ENCODE measurements around the gene ORM2.

ORM2 gene

GRCh38 chr9:114376586-114377445 is 47.1 kb downstream of the ORM2 start:
- POLR2A ChIA-PET (ENCODE audit: low non-redundant PET), result no interaction called here
- CTCF ChIA-PET, result no interaction called here
- TF ChIP-seq, protein P1, sequence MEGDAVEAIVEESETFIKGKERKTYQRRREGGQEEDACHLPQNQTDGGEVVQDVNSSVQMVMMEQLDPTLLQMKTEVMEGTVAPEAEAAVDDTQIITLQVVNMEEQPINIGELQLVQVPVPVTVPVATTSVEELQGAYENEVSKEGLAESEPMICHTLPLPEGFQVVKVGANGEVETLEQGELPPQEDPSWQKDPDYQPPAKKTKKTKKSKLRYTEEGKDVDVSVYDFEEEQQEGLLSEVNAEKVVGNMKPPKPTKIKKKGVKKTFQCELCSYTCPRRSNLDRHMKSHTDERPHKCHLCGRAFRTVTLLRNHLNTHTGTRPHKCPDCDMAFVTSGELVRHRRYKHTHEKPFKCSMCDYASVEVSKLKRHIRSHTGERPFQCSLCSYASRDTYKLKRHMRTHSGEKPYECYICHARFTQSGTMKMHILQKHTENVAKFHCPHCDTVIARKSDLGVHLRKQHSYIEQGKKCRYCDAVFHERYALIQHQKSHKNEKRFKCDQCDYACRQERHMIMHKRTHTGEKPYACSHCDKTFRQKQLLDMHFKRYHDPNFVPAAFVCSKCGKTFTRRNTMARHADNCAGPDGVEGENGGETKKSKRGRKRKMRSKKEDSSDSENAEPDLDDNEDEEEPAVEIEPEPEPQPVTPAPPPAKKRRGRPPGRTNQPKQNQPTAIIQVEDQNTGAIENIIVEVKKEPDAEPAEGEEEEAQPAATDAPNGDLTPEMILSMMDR (conservative IDR thresholded peaks at IDR 0.05; ENCODE audit: low read depth), result no peak
- H3K27ac ChIP-seq, result no peak overlapping the region
- no peak for DNase-seq (ENCODE audit: low spot score)

DNA sequence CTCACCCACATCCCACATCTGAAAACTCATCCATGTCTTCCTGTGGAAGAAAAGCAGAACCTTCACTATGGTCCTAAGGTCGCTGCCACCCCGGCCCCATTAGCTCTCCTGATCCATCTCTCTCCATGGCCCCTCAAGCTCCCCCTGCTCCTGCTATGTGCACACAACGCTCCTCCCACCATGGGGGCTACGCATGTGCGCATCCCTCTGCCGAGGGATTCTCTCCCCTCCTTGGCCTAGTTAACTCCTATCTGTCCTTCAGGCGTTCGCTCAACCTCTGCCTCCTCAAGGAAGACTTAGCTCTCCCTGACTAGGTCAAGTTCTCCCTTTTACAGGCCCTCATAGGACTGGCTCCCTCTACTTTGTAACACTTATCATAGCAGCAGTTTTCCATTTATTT is 48.3 kb downstream of the ORM2 start:
- no peak overlapping the region for H3K27ac ChIP-seq
- CTCF ChIA-PET, result interaction anchor here (0.9 kb wide), 1 partner anchor 28 kb away, joined by 3 read pairs; no protein-coding TSS in a partner anchor
- POLR2A ChIA-PET (ENCODE audit: low non-redundant PET), result no interaction called here
- no peak for DNase-seq (ENCODE audit: low spot score)
- TF ChIP-seq, protein P1 (conservative IDR thresholded peaks at IDR 0.05; ENCODE audit: low read depth), result no peak

GRCh38 chr9:114378883-114379282 is 49.2 kb downstream of the ORM2 start:
- ChIA-PET CTCF (no interaction called here), POLR2A (ENCODE audit: low non-redundant PET) (no interaction called here)
- DNase-seq (ENCODE audit: low spot score), result no peak
- H3K27ac ChIP-seq, result no peak overlapping the region
- TF ChIP-seq, protein P1 (conservative IDR thresholded peaks at IDR 0.05; ENCODE audit: low read depth), result no peak
